AG04449 (cell line): ENCODE data around the gene LGI2.

ENCODE experiments used
- CTCF ChIA-PET: fragments of 350-600 bp; formaldehyde crosslinking; extraction: SDS; loops from one replicate; lab custom pipeline; 2021; ENCODE audit warnings: antibody characterized with exemption; lab: Yijun Ruan, JAX
- POLR2A ChIA-PET: fragments of 400-600, 350-600 bp; formaldehyde crosslinking; extraction: SDS; loops from one replicate; lab custom pipeline; 2020; ENCODE audit warnings: antibody characterized with exemption, inconsistent platforms; lab: Yijun Ruan, JAX
- DNase-seq: peaks from one replicate; pipeline ENCODE4 v3.0.0-alpha.2; 2010; ENCODE audit warnings: low read depth, low spot score
- H3K4me3 ChIP-seq: 2 replicates; pipeline ENCODE4 v1.5.1; 2011; ENCODE audit warnings: low read depth, mild to moderate bottlenecking, control low read depth, low read length
- TF ChIP-seq, protein P1 (sequence below): IDR thresholded peaks from one replicate; pipeline ENCODE4 v1.5.1; 2011; ENCODE audit warnings: mild to moderate bottlenecking, moderate library complexity, low read length, control low read depth, inconsistent platforms; ENCODE audit not compliant: insufficient read depth; ENCODE audit errors: missing control alignments

Gene LGI2

DNA sequence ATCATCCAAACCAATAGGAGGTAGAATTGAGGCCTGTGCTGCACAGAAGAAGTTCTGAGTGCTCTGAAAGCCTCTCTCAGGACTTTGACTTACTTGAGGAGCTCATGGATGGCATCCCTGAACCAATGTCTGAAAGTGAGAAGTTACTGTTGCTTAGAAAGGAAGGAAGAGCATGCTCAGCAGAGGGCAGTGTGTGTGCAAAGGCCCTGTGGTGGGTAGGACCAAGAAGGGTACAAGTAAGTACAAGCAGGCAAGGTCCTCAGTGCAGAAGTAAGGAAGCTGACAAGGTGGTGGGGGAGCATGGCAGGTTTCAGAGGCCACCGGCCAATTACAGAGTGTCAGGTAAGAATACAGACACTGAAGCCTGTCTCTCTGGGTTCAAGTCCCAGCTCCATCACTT, 31.4 kb upstream of the LGI2 start:
- CTCF ChIA-PET = no interaction called here
- TF ChIP-seq, protein P1, sequence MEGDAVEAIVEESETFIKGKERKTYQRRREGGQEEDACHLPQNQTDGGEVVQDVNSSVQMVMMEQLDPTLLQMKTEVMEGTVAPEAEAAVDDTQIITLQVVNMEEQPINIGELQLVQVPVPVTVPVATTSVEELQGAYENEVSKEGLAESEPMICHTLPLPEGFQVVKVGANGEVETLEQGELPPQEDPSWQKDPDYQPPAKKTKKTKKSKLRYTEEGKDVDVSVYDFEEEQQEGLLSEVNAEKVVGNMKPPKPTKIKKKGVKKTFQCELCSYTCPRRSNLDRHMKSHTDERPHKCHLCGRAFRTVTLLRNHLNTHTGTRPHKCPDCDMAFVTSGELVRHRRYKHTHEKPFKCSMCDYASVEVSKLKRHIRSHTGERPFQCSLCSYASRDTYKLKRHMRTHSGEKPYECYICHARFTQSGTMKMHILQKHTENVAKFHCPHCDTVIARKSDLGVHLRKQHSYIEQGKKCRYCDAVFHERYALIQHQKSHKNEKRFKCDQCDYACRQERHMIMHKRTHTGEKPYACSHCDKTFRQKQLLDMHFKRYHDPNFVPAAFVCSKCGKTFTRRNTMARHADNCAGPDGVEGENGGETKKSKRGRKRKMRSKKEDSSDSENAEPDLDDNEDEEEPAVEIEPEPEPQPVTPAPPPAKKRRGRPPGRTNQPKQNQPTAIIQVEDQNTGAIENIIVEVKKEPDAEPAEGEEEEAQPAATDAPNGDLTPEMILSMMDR = no peak
- POLR2A ChIA-PET = no interaction called here

DNA sequence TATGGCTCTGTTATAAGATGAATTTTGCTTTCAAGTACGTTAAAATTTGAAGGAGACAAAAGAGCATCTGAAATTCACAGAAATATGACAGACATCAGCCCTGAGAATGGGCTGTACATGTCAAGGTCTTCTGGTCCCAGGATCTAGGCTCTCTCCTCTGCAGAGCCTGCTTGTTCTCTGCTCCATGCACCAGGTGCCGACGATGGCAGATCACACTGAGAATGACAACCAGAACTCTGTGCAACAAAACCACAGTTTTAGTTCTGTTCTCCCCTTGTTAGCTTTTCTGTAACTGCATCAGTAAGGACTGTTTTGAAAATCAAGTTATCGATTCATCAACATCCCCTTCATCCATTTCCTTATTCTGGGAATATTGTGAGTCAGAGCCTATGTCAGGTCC, 30.9 kb upstream of the LGI2 start:
- TF ChIP-seq, protein P1 = no peak
- CTCF ChIA-PET = no interaction called here
- POLR2A ChIA-PET = no interaction called here
- no peak for DNase-seq
- H3K4me3 ChIP-seq = no peak overlapping the region

More for the DNA sequence above, 31.4 kb upstream of the LGI2 start:
- no peak for DNase-seq
- no peak overlapping the region for H3K4me3 ChIP-seq

- H3K4me3 ChIP-seq = no peak overlapping the region
- ChIA-PET POLR2A (no interaction called here), CTCF (no interaction called here)
- TF ChIP-seq, protein P1 = no peak
- DNase-seq = no peak
Measured at GRCh38 chr4:25060963-25061340, 30.2 kb upstream of the LGI2 start.

- TF ChIP-seq, protein P1 = no peak
- H3K4me3 ChIP-seq = no peak overlapping the region
- ChIA-PET POLR2A (no interaction called here), CTCF (no interaction called here)
- DNase-seq = no peak
Measured at GRCh38 chr4:25060241-25060962, 29.7 kb upstream of the LGI2 start.

DNA sequence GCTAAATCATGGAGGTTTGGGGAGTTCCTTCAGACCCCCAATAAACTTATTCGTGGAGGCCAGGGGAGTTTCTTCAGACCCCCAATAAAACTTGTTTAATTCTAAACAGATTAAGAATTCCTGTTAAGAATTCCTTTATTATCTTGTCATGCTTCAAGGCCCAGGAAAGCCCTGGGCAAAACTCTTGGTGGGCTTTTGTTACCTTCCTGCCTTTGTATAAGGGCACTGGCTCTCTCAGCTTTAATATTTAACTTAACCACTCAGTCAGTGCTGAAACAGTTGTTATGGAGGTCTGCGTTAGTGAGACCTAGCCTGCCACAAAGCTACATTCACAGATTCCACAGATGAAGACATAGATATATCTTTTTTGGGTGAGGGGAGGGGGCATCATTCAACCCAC, 29.0 kb upstream of the LGI2 start:
- ChIA-PET CTCF (no interaction called here), POLR2A (no interaction called here)
- H3K4me3 ChIP-seq = no peak overlapping the region
- DNase-seq = no peak
- TF ChIP-seq, protein P1 = no peak

GRCh38 chr4:25058796-25059195, 28.1 kb upstream of the LGI2 start:
- no peak for DNase-seq
- H3K4me3 ChIP-seq = no peak overlapping the region
- POLR2A ChIA-PET = no interaction called here
- TF ChIP-seq, protein P1 = no peak
- CTCF ChIA-PET = no interaction called here
